AG20443 (cell line): ENCODE results near the gene MORN1.
A peak's percentile ranks its signal among the peaks of the same experiment; 100 is the strongest.

Experiments used
- DNase-seq: peaks from one replicate; pipeline ENCODE4 v3.0.0; 2012; ENCODE audit warnings: low spot score, mixed read lengths

MORN1 gene

DNA sequence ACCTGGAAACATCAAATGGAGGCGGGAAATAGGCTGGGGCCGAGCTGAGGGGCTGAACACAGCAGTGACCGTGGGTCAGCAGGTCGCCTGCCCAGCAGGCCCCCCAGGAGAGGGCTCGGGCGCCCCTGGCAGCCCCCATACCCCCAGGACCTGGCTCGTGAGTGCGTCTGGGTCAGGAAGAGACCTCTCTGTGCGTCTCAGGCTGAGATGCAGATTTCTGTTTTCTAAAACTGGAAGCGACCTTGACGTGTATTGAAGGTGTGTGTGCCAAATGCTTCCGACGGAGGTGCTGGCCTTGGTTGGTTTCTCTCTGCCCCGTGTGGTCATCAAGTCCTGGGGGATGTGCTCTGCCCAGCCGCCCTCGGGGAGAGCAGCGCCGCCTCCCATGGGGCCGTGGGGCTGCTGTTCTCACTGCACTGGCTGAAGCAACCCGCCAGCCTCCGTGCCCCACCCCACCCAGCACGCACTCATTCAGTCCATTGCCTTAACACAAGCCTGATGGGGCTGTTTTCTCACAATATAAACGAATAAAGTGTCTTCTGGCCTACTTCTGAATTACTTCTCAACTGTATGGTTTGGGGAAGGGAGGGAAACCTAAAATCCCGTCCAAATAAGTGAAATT lies 13.6 kb upstream of the MORN1 start:
- no peak for DNase-seq

DNA sequence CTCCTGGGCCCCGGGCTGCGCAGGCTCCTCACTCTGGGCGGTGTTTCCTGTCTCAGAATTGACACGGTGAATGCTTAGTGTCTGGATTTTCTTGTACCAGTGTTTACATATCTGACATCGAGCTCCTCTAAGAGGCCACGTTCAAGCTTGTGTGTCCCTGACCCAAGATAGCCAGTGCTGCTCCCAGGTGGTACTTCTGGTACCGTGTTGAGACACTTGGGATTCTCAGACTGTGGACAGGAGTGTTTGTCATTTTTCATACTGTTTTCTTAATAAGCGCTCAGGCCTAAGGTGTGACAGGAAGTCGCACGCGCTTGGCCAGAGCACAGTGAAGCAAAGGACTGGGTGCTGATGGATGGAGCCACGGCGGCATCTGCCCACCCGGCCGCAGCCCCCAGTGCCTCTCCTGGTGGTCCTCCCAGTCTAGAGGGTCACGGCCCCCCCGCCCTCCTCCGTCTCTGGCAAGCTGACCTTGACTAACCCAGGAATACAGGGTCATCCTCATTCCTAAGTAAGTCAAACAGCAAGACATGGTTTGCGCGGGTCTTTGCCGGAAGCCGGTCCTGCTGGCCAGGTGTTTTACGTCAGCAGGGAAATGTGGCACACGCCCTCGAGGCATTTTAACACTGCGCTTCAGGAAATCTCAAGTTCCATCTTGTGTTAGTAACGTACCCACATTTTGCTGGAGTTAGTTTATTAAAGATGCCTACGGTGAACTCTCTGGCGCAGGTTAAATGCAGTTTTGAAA lies 13.0 kb upstream of the MORN1 start:
- DNase-seq = no peak

DNA sequence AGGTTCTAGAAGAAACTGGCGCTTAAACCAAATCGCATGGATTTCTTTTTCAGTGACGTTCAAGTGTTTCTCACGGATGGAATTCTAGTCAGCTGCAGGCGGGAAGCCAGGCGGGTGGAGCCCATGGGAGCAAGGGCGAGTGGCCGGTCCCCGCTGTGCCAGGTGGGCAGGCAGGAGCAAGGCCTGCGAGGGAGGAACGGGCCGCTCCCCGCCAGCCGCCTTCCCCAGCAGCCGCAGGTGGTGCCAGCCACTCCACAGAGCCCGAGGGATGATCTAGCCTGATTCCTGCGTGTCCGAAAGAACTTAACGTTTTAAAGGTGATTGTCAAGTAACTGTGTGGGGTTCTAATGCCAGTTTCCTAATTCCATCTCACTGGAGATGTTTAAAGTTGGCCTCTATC lies 11.9 kb upstream of the MORN1 start:
- DNase-seq = no peak

DNA sequence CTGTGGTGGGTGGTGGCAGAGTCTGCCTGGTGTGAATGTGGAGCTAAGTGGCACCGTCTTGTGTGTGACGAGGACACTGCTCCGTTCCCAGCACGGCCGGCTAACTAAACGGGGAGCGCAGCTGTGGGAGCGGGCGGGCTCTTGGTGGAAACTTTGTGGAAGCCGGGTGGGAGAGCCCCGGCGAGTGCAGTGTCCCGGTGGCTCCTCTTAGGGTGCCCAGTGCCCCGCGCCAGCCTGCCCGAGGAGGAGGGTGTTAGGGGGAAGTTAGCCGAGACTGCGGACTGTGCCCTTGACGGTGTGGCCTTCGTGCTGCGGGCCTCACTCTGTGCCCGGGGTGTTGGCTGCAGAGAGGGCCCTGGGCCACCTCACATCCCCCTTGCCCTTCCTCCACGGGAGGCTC lies 11.1 kb upstream of the MORN1 start:
- DNase-seq = no peak

DNA sequence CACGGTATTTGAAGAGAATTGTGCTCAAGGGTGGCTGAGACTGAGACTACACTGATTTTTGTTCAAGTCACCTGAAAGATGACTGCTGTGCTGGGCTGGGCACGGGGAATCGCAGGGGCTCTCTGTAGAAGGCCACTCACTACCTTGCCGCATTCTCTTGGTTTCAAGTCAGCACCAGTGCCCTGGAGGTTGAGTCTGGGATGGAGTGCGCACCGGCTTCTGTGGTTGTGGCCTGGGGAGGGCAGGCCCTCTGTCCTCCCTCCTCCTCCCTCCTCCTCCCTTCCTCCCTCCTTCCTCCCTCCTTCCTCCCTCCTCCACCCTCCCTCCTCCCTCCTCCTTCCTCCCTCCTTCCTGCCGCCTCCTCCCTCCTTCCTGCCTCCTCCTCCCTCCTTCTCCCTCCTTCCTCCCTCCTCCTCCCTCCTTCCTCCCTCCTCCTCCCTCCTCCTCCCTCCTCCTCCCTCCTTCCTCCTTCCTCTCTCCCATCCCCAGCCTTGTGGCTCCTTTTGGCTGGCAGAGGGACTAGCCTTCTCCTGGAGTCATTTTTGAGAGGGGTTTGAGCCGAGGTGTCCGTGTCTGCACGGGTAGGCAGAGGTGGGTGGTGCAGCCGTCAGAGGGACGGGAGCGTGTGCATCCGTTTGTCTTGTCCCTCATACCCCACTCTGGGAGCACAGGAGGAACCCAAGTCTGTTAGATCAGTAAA lies 9.7 kb upstream of the MORN1 start:
- no peak for DNase-seq

DNA sequence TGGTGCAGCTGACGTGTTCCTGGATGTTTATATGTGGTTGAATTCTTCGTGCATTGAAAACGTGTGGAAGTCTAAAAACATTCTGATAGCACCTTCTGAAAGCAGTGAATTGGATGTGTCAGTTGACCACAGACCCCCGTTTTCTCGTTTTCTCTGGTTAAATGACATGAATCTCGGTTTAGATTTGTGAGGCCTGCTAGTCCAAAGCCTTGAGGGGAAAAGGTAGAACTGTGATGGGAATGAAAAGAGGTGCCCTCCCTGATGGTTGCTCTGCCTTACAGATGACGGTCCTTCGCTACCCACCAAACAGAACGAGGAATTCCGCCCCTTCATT lies 9.2 kb upstream of the MORN1 start:
- no peak for DNase-seq

DNA sequence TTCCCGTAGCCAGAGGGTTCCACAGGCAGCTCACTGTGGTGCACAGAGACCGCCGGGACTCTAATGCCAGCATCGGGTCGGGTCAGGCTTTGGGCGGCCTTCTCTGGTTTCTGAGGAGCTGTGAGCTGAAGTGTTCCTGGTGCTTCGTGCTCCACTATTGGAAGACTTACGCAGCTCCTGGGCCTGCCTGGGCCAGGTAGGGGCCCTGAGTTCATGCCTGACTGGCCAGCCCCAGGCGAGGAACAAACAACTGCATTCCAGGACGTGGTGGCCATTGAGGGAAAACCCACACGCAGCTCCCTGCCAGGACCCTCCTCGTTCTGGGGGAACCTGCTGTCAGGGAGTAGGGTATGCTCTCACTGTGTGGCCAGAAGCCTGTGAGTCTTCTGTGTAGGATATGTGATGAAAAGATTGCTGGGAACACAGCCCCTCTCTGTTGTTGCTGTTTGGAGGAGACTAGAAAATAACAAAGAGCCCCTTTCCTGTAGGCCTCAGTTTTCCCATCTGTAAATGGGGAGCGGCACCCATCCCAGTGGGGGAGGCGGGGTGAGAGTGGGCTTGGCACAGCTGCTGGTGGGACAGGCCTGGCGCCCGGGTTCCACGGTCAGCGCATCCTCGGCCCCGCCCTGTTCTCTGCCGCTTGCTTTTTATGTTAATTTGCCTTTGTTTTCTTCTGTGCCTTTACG lies 8.7 kb upstream of the MORN1 start:
- DNase-seq = no peak

DNA sequence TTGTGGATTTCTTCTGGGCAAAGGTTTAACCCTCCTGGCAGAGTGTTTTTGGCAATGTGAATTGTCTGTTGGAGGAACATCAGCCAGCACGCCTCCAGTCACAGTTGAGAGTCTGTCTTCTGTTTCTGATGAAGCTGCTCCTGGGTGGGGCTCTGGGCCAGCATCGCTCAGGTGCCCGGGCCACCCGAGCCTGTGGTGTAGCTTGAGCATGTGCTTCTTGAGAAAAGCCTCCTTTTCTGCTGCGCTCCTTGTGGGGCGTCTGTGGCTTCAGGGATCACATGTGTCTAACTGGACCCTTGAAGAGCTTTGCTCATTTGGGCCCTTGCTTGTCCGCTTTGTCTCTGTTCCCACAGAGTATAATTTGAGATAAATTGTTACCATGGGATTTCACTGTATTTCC lies 7.5 kb upstream of the MORN1 start:
- no peak for DNase-seq

DNA sequence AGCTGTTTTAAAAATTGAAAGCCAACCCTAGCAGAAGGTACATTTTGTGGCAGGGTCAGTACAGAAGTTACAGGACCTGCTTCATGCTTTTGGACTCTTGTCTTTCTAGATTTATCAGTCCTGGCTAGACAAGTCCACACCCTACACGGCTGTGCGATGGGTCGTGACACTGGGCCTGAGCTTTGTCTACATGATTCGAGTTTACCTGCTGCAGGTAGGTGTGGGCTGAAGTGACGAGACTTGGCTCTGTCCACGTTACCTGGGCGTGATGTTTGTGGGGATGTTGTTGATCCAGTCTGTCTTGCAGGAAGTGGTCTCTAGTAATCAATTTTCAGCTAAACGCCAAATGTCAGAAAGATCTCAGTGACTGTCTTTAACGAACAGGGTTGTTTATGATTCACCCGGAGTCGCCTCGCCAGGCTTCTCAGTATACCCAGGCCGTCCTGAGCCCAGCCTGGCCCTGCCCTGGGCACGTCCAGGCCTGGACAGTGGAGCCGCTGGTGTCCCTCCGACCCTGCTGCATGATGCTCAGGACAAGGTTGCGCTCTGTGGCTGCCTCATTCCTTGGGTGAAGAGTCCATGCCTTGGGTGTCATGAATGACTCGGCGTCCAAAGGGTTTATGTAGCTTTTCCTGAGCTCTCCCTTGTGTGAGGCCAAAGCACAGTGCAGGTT lies 5.8 kb upstream of the MORN1 start:
- no peak for DNase-seq

DNA sequence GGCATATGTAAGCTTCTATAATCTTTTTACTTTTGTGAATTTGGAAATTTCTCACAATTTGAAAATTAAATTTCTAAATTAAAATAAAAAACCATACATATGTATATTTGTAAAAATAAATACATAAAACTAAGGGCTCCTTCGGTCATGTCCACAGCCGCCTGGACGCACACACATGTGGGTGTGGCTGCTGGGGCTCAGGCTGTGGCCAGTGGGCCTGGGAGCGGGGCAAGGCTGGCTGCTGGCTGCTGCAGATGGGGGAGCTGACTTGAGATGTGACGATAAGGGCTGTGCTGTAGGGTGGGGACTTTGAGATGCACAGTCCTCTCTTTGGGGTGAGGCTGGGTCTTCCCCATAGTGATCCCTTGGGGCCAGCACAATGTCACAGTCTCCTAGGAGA lies 5.1 kb upstream of the MORN1 start:
- no peak for DNase-seq

DNA sequence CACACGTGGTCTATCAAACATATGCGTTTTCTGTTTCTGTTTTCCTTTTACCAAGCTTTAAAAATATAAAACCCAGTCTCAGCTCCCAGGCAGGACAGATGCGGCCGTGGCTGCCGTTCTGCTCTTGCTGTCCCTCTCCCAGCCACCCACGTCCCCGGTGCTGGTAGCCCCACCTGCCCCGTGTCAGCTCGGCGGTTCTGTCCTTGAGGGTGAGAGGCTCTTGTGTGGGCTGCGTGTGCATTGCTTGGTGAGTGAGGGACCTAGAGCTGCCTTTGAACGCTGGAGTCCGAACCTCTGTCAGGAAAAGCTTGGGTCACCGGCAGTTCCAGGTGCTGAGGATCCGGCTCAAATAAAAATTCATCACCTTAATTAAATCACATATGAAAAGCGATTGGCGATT lies 4.7 kb upstream of the MORN1 start:
- no peak for DNase-seq

DNA sequence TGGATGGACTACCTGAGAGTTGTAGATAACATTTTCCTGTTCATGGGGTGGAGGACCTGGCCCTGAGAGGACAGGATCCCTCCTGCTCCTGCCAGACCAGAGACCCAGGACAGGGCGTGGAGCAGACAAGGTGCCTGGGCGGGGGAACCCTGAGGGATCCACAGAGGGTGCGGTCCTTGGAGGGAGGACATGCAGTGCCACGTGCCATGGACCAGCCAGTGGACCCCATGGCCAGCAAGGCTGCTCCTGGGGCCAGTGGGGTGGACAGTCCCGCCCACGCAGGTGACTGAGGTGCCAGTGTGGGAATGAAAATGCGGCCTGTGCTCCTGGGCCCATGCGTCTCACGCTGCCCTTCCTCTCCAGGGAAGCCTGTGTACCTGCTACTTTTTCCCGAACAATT lies 3.9 kb upstream of the MORN1 start:
- DNase-seq = no peak

DNA sequence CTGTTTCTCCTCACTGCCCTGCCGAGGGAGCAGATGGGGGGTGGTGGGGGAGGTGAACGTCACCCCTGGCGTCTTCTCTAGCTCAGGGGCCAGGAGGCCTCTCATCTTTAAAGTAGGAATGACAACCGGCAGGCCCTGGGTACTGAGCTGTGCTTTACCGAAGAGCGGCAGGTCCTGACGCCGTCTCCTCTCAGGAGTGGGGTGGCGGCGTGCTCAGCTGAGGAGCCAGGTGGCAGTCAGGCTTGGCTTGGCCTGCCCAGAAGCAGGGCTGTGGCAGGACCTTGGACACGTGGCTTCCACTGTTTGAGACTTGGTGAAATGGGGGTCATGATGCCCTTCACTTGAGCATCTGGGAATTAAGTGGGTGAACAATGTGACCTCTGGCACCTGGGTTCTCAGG lies 3.4 kb upstream of the MORN1 start:
- no peak for DNase-seq

DNA sequence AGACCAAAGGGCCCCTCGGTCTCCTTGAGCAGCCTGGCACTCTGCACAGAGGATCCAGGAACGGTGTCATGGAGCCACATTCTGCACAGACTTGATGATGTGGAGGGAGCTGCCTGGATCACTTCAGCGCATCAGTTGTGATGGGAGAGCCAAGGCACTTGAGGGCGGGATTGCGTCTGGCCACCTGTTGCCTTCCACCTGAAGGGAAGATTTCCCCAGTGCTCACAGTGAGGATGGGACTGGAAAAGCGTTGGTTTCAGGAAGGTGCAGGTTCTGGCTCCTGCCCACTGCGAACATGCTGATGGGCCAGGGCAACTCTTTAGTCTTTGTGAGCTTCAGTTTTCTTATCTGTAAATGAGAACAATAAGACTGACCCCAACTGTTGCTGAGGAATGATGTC lies 2.9 kb upstream of the MORN1 start:
- DNase-seq = no peak

DNA sequence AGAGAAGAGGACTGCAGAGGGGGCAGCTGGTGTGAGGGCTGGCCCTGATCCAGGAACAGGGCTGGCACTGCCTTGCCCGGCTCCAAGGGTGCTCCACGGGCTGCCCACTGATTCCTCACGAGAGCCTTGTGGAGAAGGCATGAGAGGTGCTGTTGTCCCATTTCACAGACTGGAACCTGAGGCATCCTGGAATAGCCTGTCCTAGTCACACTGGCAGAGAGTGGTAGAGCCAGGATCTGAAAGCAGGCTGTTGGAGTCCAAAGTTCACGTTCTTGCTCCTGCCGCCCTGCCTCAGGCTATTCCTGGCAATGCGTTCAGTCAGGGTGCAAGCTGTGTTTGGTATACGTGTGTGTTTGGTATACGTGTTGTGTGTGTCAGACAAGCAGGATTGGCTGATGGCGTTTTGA lies 2.1 kb upstream of the MORN1 start:
- no peak for DNase-seq

DNA sequence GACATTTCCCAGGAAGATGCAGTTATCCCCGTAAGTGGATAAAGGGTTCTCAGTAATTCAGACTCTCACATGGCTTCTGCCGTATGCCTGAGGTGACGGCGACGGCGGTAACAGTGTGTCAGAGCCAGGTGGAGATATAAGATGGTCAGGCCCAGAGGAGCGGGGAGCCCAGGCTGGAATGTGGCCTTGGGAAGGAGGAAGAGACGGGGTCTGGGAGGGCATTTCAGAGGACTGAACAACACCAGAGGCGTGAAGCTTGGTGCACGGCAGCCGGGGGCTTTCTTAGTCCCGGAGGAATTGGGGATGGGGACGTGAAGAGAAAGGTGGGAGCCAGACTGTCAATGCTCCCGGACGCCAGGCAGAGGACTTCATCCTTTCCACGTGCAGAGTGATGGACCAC lies 1.3 kb upstream of the MORN1 start:
- DNase-seq = no peak

DNA sequence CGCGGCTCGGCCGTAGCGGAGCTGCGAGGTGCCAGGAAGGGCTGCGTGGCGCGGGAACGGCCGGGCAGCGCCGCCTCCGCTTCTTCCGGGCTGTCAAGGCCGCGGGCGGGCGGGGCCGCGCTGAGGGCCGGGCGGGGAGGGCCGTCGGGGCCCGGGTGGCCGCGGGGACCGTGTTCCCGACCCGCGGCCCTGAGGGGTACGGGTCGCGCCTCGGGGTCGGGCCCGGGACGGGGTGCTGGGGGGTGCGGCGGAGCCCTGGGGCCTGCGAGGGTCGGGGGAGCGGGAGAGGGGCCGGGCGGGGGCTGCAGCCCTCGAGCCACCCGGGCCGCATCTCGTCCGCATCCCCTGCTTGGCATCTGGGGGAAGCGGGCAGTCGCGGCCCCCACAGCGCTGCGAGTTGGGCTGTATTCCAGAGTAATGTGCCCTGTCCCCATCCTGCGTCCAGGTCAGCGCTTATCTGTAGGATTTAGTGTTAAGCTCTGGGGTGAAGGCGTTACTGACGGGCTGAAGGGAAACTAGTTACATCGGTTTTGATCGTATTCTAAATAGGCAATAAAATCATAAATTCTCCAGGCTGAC lies 666 bp upstream of the MORN1 start:
- peak; percentile 37 for DNase-seq

DNA sequence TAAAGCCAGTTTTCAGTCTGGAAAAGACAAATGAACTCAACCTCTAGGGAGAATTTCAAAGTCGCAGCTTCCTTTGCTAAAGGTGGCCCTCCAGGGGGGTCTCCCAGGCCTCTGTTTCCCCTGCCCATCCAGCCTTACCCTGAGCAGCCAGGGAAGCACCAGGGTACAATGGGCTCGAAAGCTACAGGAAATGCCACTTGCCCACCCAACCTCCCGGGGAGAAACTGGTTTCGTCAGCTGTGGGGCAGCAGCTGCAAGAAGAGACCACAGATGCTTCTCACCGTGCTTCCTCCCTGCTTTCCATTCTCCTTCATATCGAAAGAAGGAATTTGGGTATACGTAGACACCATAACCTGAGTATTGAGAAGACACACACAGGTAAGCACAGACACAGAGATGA lies 1.7 kb downstream of the MORN1 start:
- DNase-seq = no peak

DNA sequence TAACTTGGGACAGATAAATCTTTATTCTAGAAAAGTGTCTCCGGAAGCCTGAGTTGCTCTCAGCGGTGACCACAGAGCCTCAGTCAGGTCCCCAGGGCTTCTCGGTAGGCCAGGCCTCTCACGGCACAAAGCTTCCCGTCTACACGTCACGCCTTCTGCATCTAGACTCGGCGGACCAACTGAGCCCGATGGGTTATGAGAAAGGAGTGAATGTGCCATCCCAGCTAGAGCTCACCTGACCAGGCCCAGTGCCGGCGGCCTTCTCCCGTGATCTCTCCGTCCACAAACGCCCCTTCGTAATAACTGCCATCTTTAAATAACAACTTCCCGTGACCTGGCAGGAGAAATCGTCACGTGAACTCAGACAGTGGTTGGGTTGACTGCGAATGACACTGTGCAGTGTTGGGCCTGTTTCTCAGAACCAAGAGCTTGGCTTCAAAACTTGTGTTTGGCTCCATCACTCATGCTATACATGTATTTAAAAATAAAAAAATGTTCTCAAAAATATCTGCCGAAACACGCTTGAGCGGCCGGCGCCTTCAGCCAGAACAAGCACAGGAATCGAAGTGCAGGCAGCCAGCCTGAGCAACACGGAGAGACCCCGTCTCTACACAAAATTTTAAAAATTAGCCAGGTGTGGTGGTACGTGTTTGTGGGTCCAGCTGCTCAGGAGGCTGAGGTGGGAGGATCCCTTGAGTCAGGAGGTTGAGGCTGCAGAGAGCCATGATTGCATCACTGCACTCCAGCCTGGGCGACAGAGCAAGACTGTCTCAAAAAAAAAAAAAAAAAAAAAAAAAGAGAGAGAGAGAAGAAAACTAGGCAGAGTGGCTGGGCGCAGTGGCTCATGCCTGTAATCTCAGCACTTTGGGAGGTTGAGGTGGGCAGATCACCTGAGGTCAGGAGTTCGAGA lies 3.1 kb downstream of the MORN1 start:
- DNase-seq = no peak

DNA sequence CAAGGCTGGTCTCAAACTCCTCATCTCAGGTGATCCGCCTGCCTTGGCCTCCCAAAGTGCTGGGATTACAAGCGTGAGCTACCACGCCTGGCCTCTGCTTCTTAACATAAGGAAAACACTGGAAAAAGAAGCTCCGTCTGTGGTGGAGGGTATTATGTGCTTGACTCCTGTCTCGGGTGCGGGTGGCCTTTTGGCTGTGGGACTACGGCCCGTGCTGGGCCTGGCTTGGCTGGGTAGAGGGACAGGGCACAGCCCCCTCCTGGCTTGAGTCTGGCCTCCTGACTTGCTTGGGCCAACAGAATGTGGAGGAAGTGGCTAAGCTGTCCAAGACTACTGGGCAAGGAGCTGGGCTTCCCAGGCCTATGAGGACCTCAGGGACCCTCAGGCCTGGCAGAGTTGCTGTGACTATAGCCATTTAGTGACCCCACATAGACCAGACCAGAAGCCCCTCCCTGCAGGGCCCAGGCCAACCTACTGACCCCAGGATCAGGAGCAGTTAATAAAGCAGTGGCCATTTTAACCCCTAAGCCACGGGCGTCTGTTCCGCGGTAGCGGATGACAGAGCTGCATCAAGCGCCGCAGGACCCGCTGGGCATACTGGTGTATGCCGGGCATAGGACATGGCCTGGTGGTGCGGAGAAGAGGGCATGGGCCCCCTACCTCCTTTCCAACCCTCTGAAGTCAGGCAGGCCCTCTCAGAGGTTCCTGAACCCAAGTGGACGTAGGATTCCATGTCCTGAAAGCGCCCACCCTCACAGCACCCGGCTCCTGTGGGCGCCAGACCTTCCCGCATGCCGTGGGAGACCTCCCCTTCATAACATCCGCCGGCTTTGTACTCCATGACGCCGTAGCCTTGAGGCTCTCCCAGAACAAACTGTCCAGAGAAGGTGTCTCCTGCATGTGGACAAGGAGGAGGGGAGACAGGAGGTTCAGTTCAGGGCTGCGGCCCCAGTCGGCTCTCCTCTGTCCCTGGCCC lies 4.4 kb downstream of the MORN1 start:
- DNase-seq = no peak
